ENCODE results near the gene IRF9. TPM values are rescaled to one million over a fixed set of nuclear protein-coding genes. Genes with fewer than 3 reads are reported as not detected.

IRF9 gene
- total and polyA plus RNA-seq, 2 of the 13 experiments (the other 11 are each of a cell fraction or from before 2014, with no cell fraction given) = 14.9 to 49.7 TPM

DNA sequence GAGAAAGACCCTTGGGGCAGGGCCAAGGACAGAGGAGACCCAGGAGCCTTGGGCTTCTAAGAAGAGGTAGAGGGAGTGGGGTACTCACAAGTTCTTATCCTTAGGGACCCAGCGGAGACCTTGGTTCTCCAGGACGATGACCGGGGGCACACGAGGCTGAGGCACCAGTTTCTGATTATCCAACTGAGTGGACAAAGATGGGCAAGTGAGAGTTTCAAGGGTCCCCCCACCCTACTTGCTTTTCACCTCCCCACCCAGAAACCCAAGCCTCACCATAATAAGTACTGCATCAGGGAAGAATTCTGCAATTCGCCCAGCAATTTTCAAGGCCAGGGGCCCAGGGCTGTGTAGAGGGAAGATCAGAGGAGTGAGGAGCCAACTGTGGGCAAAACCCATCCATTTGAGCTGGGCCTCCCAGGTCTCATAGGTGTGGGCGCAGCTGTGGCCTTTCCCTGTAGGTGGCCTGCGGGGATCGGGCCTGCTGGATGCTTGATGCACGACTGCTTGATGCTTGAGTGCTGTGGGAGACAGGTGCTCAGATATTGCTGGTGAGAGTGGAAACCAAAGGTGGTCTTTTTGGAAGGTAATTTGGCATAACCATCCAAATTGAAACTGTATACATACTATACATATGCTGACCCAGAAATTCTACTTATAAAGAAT, 21.7 kb upstream of the IRF9 start (continued):
- TF ChIP-seq ZSCAN30 (CRISPR knock-in tag; IDR thresholded peaks at IDR 0.05) (no peak), GFI1 (CRISPR knock-in tag; IDR thresholded peaks at IDR 0.05; ENCODE audit: borderline replicate concordance) (no peak), NKX3-1 (CRISPR knock-in tag; IDR thresholded peaks at IDR 0.05) (no peak), ZFAT (CRISPR knock-in tag; conservative IDR thresholded peaks at IDR 0.05) (no peak), ZNF232 (CRISPR knock-in tag; IDR thresholded peaks at IDR 0.05; ENCODE audit: borderline replicate concordance) (no peak), FOXP1 (IDR thresholded peaks at IDR 0.05) (no peak), FOXP1 (CRISPR knock-in tag; IDR thresholded peaks at IDR 0.05) (no peak), ZKSCAN5 (CRISPR knock-in tag; IDR thresholded peaks at IDR 0.05) (no peak), ELF3 (CRISPR knock-in tag; IDR thresholded peaks at IDR 0.05) (peak; percentile 65; the same call in 1 of the 2 replicates), TBX3 (IDR thresholded peaks at IDR 0.05; ENCODE audit: borderline replicate concordance) (no peak), HOXA7 (CRISPR knock-in tag; IDR thresholded peaks at IDR 0.05) (no peak), SP5 (CRISPR knock-in tag; IDR thresholded peaks at IDR 0.05; ENCODE audit: borderline replicate concordance, low read depth) (no peak), ZNF572 (CRISPR knock-in tag; IDR thresholded peaks at IDR 0.05) (no peak), GATAD2A (CRISPR knock-in tag; IDR thresholded peaks at IDR 0.05) (no peak)
- TF ChIP-seq, protein P1, sequence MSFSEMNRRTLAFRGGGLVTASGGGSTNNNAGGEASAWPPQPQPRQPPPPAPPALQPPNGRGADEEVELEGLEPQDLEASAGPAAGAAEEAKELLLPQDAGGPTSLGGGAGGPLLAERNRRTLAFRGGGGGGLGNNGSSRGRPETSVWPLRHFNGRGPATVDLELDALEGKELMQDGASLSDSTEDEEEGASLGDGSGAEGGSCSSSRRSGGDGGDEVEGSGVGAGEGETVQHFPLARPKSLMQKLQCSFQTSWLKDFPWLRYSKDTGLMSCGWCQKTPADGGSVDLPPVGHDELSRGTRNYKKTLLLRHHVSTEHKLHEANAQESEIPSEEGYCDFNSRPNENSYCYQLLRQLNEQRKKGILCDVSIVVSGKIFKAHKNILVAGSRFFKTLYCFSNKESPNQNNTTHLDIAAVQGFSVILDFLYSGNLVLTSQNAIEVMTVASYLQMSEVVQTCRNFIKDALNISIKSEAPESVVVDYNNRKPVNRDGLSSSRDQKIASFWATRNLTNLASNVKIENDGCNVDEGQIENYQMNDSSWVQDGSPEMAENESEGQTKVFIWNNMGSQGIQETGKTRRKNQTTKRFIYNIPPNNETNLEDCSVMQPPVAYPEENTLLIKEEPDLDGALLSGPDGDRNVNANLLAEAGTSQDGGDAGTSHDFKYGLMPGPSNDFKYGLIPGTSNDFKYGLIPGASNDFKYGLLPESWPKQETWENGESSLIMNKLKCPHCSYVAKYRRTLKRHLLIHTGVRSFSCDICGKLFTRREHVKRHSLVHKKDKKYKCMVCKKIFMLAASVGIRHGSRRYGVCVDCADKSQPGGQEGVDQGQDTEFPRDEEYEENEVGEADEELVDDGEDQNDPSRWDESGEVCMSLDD (CRISPR knock-in tag; IDR thresholded peaks at IDR 0.05; ENCODE audit: borderline replicate concordance) = no peak
- TF ChIP-seq, protein P2, sequence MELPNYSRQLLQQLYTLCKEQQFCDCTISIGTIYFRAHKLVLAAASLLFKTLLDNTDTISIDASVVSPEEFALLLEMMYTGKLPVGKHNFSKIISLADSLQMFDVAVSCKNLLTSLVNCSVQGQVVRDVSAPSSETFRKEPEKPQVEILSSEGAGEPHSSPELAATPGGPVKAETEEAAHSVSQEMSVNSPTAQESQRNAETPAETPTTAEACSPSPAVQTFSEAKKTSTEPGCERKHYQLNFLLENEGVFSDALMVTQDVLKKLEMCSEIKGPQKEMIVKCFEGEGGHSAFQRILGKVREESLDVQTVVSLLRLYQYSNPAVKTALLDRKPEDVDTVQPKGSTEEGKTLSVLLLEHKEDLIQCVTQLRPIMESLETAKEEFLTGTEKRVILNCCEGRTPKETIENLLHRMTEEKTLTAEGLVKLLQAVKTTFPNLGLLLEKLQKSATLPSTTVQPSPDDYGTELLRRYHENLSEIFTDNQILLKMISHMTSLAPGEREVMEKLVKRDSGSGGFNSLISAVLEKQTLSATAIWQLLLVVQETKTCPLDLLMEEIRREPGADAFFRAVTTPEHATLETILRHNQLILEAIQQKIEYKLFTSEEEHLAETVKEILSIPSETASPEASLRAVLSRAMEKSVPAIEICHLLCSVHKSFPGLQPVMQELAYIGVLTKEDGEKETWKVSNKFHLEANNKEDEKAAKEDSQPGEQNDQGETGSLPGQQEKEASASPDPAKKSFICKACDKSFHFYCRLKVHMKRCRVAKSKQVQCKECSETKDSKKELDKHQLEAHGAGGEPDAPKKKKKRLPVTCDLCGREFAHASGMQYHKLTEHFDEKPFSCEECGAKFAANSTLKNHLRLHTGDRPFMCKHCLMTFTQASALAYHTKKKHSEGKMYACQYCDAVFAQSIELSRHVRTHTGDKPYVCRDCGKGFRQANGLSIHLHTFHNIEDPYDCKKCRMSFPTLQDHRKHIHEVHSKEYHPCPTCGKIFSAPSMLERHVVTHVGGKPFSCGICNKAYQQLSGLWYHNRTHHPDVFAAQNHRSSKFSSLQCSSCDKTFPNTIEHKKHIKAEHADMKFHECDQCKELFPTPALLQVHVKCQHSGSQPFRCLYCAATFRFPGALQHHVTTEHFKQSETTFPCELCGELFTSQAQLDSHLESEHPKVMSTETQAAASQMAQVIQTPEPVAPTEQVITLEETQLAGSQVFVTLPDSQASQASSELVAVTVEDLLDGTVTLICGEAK (IDR thresholded peaks at IDR 0.05) = no peak
- TF ChIP-seq, protein P2 (CRISPR knock-in tag; IDR thresholded peaks at IDR 0.05) = no peak

Data from HepG2 (cell line).